HG03342 (cell line): ENCODE results near the gene ADGRB3.
"Not testable (repeated sequence)": the region's sequence is repeated elsewhere in the genome, so short reads cannot be mapped to it uniquely, and the experiment has no call there.

ENCODE experiments used
- ATAC-seq: cut with Tn5 transposase; IDR thresholded peaks from one replicate; pipeline ENCODE4 v1.9.1; 2021; ENCODE audit warnings: mild to moderate bottlenecking, moderate library complexity; ENCODE audit not compliant: unreplicated experiment

The ADGRB3 gene

DNA sequence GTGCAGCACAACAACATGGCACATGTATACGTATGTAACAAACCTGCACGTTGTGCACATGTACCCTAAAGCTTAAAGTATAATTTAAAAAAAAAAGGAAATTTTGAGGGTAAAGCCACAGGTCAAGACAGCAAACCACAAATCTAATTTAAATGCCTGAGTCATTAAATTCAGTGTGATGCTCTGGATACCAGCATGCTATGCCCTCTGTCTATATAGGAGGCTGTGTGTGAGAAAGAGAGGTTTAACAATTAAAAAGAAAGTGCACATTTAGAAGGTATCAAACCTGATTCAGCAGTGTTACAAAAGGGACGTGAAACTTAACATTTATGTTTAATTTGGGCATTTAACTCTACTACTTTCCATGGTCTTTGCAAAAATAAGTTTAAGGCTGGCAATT is 276.3 kb downstream of the ADGRB3 start:
- no peak for ATAC-seq

- no peak for ATAC-seq
Measured at GRCh38 chr6:68911811-68912210, 276.7 kb downstream of the ADGRB3 start.

- not testable (repeated sequence) for ATAC-seq
Measured at GRCh38 chr6:68912805-68913204, 277.7 kb downstream of the ADGRB3 start.

DNA sequence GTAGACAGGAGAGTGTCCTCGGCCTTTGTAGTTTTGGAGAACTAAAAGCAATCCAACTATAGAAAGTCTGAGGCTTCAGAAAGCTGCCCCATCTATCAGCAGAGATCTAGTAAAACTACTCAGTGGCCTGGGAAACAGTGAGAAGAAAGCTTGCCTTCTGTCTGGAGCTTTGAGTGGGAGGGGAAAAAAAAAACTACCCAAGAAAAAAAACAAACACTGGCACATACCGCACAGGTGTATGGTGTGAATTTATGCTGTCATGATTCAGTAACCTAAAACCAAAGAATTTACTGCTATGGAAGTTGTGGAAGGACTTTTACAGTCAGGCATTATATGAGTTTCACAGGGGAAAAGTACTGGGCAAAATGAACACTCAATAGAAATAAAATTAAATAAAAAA is 280.5 kb downstream of the ADGRB3 start:
- ATAC-seq, result no peak

- ATAC-seq, result no peak
Measured at GRCh38 chr6:68919537-68919936, 284.5 kb downstream of the ADGRB3 start.

- no peak for ATAC-seq
Measured at GRCh38 chr6:68941345-68941744, 306.3 kb downstream of the ADGRB3 start.

GRCh38 chr6:68947721-68948120 is 312.6 kb downstream of the ADGRB3 start:
- ATAC-seq, result no peak

DNA sequence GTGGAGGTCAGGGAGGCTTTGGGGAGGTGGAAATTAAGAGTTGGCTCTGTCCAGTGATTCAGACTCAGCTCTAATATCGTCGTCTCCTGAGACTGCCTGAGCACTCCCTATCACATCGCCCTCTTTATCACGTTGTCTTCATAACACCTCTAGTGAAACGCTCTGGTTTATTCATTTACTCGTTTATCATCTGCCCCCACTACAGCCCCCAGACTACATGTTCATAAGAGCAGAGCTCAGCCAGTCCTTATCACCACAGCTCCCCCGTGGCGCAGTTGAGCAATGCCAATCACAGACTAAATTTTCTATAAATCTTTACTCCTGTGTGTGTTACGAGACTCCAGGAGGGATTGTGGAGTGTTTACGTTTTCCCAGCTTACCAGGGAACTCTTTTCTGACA is 316.2 kb downstream of the ADGRB3 start:
- no peak for ATAC-seq

- no peak for ATAC-seq
Measured at GRCh38 chr6:68958327-68958726, 323.2 kb downstream of the ADGRB3 start.

- peak; percentile 88 for ATAC-seq
Measured at GRCh38 chr6:68967549-68968300, 332.6 kb downstream of the ADGRB3 start.

DNA sequence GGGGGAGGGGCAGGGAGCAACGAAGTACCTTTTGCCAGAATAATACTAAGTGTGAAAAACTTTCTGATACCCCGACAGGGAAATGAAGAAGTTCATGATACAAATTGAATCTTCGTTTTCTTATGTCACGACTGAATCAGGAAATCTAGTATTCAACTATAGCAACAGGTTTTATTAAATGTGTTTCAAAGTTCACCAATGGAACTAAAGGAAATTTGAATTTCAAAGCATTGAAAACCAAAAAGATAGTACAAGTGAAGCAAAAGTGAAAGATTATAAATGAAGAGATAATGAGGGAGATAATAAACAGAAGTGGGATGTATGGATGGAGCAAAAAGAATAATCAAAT is 333.2 kb downstream of the ADGRB3 start:
- ATAC-seq, result no peak

DNA sequence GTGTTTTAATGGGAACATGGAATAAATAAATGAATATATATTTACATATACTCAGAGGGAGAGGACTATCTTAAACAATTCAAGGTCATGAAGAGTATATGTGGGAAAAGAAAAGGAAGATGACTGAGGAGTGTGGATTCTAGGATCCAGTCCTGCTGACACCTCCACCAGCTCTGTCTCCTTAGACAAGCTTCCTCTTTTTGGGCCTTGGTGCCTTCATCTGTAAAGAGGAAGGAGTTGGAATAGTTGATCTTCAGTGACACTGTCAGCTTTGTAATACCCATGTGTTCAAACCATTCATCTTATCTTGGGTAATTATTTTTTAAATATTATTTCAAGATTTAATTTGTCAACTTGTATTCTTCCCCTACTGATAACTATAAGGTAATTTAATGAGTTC is 338.0 kb downstream of the ADGRB3 start:
- ATAC-seq, result no peak

DNA sequence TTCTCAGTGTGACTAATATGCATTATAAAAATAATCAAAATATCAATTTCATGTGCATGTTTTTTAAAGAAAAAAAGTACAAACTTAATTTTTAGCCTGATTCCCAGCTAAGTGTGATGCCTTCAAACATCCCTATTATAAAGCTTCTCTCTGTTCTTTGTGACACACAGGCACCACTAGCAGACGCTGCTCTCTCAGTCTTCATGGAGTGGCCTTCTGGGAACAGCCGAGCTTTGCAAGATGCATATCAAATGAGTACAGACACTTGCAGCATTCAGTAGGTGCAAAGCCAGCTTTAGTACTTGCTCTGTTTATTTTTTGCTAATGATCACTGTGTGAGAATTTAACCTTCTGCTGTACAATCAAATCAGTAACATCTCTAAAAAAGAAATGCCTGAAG is 340.0 kb downstream of the ADGRB3 start:
- ATAC-seq, result no peak

GRCh38 chr6:68975816-68976215 is 340.7 kb downstream of the ADGRB3 start:
- no peak for ATAC-seq

- ATAC-seq, result no peak
Measured at GRCh38 chr6:68976260-68976659, 341.2 kb downstream of the ADGRB3 start.

- no peak for ATAC-seq
Measured at GRCh38 chr6:68978411-68978810, 343.3 kb downstream of the ADGRB3 start.

DNA sequence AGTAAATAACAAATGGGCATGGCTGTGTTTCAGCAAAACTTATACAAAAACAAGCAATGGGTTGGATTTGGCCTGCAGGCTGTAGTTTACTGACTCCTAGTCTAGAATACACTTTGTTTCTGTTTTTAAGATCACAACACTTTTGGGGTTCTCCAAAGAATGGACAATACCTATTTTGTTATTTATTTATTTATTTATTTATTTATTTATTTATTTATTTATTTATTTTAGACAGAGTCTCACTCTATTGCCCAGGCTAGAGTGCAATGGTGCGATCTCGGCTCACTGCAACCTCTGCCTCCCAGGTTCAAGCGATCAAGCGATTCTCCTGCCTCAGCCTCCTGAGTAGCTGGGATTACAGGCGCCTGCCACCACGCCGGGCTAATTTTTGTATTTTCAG is 346.6 kb downstream of the ADGRB3 start:
- not testable (repeated sequence) for ATAC-seq

- no peak for ATAC-seq
Measured at GRCh38 chr6:68988698-68989097, 353.6 kb downstream of the ADGRB3 start.

GRCh38 chr6:68990317-68990716 is 355.2 kb downstream of the ADGRB3 start:
- no peak for ATAC-seq

DNA sequence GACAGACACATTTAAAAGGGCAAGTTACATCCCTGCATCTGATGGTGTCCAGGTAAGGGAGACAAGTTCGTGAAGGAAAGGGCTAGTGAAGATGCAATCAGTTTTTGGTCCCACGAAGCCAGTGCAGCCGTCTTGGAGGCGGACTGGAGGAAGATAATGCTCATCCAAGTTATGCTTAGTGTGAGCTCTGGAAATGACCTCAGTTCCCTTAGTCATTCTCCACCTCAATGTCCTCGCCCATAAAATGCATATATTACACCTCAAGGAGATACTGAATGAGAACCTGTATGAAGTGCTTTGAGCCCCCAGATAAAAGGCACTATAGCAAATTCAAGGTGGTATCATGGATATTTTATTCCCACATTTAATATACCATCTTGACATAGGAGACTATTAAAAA is 358.8 kb downstream of the ADGRB3 start:
- ATAC-seq, result no peak

DNA sequence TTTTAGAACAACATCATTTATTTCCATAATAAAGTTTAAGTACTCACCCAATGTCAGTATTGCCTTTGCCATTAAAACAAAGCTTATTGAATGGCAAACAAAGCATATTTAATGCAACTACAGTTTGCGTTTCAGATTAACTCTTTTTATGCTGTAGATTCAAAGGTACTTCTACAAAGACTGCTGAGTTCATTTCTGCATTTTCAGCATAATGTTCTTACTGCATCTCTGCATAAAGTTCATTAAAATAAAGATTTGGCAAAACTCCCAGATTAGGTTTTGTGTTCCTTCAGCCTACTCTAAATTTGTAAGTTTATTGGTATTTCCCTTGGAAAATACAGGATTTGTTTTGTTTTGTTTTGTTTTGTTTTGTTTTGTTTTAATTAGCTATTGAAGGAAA is 359.4 kb downstream of the ADGRB3 start:
- ATAC-seq, result no peak

GRCh38 chr6:69005199-69005598 is 370.1 kb downstream of the ADGRB3 start:
- no peak for ATAC-seq

DNA sequence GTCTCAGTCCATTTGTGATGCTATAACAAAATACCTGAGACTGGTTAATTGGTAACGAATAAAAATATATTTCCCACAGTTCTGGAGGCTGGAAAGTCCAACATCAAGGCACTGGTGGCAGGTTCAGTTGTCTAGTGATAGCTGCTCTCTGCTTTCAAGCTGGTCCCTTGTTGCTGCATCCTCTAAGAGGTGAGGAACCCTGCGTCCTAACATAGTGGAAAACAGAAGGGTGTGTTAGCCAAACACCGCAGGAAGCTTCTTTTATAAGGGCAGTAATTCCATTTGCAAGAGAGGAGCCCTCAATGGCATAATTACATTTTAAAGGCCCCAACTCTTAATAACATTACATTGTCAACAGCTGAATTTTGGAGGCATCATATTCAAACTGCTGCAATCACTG is 372.7 kb downstream of the ADGRB3 start:
- no peak for ATAC-seq
